ENCODE results near the gene EXOC6.
A peak's percentile ranks its signal among the peaks of the same experiment; 100 is the strongest.

Gene EXOC6

DNA sequence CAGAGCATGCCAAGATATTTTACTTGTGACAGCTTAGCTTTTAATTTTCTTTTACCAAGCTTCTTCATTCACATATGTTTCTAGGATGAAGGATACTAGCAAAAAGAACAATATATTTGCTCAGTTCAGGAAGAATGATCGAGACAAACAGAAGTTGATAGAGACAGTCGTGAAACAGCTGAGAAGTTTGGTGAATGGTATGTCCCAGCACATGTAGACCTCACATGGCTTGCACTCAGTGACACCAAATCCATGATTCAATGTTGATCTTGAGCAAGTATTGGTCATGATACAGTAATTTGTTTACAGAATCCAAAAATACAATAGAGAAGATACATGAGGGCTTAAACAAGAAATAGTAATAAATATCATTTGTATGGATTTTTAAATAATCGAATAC lies 209.8 kb downstream of the EXOC6 start:
- H3K4me3 ChIP-seq (ENCODE audit: low read length): no peak overlapping the region
- DNase-seq (ENCODE audit: low read depth): no peak
- TF ChIP-seq, protein P1, sequence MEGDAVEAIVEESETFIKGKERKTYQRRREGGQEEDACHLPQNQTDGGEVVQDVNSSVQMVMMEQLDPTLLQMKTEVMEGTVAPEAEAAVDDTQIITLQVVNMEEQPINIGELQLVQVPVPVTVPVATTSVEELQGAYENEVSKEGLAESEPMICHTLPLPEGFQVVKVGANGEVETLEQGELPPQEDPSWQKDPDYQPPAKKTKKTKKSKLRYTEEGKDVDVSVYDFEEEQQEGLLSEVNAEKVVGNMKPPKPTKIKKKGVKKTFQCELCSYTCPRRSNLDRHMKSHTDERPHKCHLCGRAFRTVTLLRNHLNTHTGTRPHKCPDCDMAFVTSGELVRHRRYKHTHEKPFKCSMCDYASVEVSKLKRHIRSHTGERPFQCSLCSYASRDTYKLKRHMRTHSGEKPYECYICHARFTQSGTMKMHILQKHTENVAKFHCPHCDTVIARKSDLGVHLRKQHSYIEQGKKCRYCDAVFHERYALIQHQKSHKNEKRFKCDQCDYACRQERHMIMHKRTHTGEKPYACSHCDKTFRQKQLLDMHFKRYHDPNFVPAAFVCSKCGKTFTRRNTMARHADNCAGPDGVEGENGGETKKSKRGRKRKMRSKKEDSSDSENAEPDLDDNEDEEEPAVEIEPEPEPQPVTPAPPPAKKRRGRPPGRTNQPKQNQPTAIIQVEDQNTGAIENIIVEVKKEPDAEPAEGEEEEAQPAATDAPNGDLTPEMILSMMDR (conservative IDR thresholded peaks at IDR 0.05; ENCODE audit: low read length): no peak

DNA sequence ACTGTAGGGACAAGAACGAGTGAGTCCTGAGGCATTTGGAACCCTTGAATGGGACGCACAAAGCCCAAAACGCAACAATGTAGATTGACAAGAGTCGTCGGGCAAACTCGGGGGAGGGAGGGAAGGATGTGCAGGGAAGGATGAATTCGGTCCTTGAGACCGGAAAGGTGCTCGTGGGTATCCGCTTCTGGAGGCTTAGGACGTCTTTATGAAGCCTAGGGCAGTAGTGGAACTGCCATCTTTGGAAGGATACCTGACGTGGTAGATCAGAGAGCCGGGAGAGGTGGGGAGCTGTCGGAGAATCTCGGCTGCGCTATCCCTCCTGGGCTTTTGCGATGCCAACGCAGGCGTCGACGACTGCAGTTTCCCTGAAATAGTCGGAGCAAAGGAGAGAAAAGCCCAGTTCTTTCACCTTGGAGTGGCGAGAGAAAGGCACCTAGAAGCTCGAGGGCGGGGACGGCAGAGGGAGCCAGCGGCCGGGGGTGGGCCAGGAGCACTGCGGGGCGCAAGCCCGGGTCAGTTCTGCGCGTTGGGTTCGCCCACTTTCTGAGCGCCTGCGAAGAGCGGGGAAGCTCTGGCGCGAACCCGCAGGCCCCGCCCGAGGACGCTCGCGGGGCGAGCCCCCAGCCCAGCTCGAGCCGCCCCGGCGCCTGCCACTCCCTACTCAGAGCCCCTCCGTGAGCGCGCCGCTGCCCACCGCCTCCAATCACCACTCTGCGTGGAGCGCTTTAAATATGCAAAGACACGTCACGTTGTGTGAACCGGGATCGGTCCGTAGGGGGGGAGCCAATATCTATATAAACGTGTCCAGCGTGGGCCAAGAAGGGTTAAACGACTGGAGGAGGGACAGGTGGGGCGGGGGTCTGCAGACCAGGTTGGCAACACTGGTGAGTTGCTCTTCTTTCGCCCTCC lies 211.9 kb downstream of the EXOC6 start, which contains the start of gene CYP26C1:
TSS of gene CYP26C1 (plus strand) at position 824 of the 912 bp plus-strand sequence. CDS start 466 bp downstream, outside the sequence.
- no peak within 1 kb of the TSS for H3K4me3 ChIP-seq (ENCODE audit: low read length)
- DNase-seq (ENCODE audit: low read depth): no peak
- TF ChIP-seq, protein P1 (conservative IDR thresholded peaks at IDR 0.05; ENCODE audit: low read length): no peak

DNA sequence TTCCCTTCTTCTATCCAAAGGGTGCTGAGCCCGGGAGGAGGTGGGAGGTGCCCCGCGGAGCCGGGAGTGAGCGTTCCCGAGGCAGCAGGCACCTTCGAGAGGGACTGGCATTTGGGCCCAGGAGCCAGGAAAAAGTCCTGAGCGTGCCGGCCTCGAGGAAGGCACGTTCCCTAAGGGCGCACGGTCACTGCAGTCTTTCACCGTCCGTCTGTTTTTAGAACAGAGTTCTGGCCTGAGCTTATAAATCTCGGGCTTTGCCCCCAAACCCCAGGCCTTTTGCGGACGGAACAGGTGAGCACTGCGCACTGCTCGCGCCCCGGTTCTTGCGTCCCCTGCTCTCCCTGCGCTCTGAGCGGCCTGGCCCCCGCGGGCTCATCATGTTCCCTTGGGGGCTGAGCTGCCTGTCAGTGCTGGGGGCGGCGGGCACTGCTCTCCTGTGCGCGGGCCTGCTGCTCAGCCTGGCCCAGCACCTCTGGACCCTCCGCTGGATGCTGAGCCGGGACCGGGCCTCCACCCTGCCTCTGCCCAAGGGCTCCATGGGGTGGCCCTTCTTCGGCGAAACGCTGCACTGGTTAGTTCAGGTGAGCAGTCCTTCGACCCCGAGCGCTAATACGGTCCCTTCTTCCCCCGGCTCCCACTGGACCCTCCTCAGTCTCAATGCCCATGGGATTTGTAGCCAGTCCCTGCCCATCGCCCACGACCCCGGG lies 212.7 kb downstream of the EXOC6 start:
- no peak for DNase-seq (ENCODE audit: low read depth)
- TF ChIP-seq, protein P1 (conservative IDR thresholded peaks at IDR 0.05; ENCODE audit: low read length): no peak
- H3K4me3 ChIP-seq (ENCODE audit: low read length): no peak overlapping the region

DNA sequence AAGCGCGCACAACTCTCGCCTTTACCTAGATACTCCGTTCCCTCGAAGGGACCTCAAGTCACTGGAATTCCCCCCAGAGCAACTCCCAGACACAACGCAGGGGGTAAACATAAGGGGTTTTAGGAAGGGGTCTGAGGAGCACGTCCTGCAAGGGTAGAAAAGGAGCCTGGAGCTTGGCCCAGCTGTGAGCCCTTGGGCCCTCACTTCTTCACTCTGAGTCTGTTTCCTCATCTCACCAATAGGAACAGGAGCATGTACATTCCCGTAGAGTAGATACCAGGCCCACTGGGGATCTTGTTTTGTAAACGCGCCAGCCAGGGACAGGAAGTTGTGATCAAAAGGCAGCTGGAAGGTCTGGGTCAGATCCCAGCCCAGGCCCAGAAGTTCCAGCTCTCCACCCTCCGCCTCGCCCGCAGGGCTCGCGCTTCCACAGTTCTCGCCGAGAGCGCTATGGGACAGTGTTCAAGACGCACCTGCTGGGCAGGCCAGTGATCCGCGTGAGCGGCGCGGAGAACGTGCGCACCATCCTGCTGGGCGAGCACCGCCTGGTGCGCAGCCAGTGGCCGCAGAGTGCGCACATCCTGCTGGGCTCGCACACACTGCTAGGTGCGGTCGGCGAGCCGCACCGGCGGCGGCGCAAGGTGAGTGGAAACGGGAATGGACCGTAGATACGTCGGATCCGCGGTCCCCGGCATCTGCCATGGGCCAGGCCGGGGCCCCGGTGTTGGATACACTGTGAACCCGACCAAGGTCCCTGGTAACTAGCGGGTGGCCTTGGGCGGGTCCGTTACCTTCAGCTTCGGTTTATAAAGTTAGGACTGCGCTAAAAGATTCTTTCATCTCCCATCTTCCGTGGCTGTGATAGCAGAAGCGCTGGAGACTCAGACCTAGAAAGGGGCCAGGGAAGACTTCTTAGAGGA lies 213.5 kb downstream of the EXOC6 start:
- peak overlapping the region; percentile 49 for H3K4me3 ChIP-seq (ENCODE audit: low read length)
- TF ChIP-seq, protein P1 (conservative IDR thresholded peaks at IDR 0.05; ENCODE audit: low read length): no peak

DNA sequence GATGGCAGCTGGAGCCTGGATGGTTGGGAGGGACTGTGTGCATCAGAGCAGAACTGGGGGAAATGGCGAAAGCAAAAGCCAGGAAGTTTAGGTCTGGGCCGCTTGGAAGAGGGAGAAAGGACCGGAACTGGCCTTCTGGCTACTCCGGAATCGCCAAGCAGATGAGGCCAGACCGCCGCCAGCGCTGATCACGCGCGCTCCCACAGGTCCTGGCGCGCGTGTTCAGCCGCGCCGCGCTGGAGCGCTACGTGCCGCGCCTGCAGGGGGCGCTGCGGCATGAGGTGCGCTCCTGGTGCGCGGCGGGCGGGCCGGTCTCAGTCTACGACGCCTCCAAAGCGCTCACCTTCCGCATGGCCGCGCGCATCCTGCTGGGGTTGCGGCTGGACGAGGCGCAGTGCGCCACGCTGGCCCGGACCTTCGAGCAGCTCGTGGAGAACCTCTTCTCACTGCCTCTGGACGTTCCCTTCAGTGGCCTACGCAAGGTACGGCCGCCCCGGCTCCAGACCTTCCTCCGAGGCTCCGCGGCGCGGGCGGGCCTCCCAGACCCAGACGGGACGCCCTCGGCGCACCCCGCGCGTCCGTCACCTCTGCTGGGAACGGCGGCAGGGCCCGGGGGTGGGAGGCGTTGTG lies 214.3 kb downstream of the EXOC6 start:
- TF ChIP-seq, protein P1 (conservative IDR thresholded peaks at IDR 0.05; ENCODE audit: low read length): peak; percentile 26; the same call in 1 of the 2 replicates
- H3K4me3 ChIP-seq (ENCODE audit: low read length): peak overlapping the region; percentile 49
- peak; percentile 33 for DNase-seq (ENCODE audit: low read depth)

More for the DNA sequence above, 213.5 kb downstream of the EXOC6 start:
- DNase-seq (ENCODE audit: low read depth): no peak
